Astrocyte of the spinal cord (primary cell): ENCODE data around the gene TIMD4.

Experiments
- DNase-seq: peaks from one replicate; pipeline ENCODE4 v3.0.0; 2011; ENCODE audit warnings: low read depth, low spot score
- H3K4me3 ChIP-seq: 2 replicates; pipeline ENCODE4 v1.5.1; 2011; ENCODE audit warnings: low read depth, mild to moderate bottlenecking, low read length, moderate library complexity
- CTCF ChIP-seq: IDR thresholded peaks from 2 replicates; pipeline ENCODE4 v1.5.1; 2012; ENCODE audit warnings: low read depth, mild to moderate bottlenecking, low read length, inconsistent platforms
- in situ Hi-C: cut with HindIII; loops from 2 replicates; pipeline ENCODE4 v1.10.0; 2017; ENCODE audit warnings: low sequenced_read_pairs

TIMD4 gene

GRCh38 chr5:156963125-156963524, at the start of gene TIMD4:
TIMD4 (minus strand) TSS chr5:156963226; CDS start chr5:156963198, 28 bp downstream.
- TF ChIP-seq CTCF = no peak
- DNase-seq = no peak
- no peak within 1 kb of the TSS for H3K4me3 ChIP-seq
- in situ Hi-C loops = no loop called here

GRCh38 chr5:157006262-157006661, 43.2 kb upstream of the TIMD4 start:
- H3K4me3 ChIP-seq = no peak overlapping the region
- DNase-seq = no peak
- in situ Hi-C loops = no loop called here
- no peak for TF ChIP-seq CTCF

DNA sequence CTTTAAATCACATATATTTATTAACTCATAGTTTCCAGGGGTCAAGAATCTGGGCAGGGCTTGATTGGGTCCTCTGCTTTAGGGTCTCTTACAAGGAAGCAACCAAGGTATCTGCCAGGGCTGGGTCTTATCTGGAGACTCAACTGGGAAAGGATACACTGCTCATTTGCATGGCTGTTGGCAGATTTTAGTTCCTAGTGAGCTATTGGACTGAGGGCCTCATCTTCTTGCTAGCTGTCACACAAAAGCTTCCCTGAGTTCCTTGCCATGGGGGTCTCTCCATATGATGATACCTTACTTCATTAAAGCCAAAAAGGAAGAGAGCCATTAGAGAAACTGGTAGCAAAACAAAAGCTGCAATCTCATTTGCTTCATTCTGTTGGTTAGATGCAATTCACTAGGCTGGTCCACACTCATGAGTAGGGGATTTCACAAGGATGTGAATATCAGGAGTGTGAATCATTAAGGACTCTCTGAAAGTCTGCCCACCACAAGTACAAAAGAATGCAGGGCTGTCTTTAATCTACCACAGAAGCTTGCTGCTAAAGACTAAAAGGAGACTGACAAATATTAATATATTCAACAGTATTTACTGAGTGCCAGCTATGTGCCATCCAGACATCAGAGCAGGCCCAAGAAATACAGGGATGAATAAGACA, 42.0 kb upstream of the TIMD4 start:
- DNase-seq = no peak
- in situ Hi-C loops = no loop called here
- H3K4me3 ChIP-seq = no peak overlapping the region
- no peak for TF ChIP-seq CTCF

DNA sequence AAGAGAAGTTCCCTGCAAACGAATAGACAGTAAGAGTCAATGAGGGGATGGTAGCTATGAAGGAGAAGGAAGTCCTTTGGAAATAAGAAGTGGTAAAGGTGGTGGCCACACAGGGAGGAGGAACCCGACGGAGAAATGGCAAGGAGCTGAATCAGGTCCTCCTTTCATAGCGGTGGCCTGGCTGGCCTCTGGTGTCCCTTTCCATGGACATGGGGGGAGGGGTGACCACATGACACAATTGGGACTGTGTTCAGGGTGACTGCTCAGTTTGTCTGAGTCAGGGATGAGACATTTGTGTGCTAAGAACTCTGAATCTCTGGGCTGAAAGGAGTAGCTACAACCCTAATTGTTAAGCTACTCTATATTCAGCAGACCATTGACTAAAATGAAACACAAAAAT, 28.7 kb upstream of the TIMD4 start:
- no peak for DNase-seq
- TF ChIP-seq CTCF = no peak
- in situ Hi-C loops = no loop called here
- no peak overlapping the region for H3K4me3 ChIP-seq

GRCh38 chr5:156984064-156984463, 21.0 kb upstream of the TIMD4 start:
- no peak for TF ChIP-seq CTCF
- no peak for DNase-seq
- H3K4me3 ChIP-seq = no peak overlapping the region
- in situ Hi-C loops = no loop called here

DNA sequence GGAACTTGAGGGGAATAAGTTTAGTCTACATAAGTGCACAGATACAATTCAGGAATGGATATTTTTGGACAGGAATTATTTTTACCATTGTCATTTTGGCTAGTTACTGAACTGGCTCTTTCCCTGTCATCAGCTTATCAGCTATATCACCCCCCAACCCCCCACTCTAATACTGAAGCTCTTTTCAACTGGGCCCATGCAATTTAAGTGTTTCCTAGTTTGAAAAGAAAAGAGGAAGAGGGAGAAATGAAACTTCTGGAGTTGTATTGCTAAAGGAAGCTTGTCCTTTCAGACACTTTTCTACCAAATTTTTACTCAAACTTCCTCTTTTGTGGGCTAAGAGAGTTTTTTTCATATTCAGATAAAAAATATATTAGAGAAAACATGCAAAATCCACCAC, 18.5 kb upstream of the TIMD4 start:
- no peak for DNase-seq
- in situ Hi-C loops = no loop called here
- no peak overlapping the region for H3K4me3 ChIP-seq
- TF ChIP-seq CTCF = no peak
